ENCODE measurements around the gene TADA2B. TPM values are rescaled to one million over a fixed set of nuclear protein-coding genes. Genes with fewer than 3 reads are reported as not detected.

The TADA2B gene
- total RNA-seq, 1 donor from 2014 or later: 19.8 TPM

- Histone ChIP-seq H3K27me3 (ENCODE audit: insufficient read depth, low read length) (no peaks in the 10 kb centered on the region), H2AFZ (ENCODE audit: low read depth, low read length) (no peak overlapping the region), H3K9ac (ENCODE audit: low read length) (no peak overlapping the region), H3K79me2 (ENCODE audit: insufficient read depth, low read length) (peaks cover 54% of the 10 kb centered on the region), H3K36me3 (ENCODE audit: insufficient read depth, low read length) (peaks cover 11% of the 10 kb centered on the region), H3K27ac (ENCODE audit: low read depth, low read length) (no peak overlapping the region), H4K20me1 (ENCODE audit: insufficient read depth, low read length) (peaks cover 71% of the 10 kb centered on the region), H3K4me2 (ENCODE audit: low read length) (no peak overlapping the region), H3K4me3 (ENCODE audit: insufficient read depth, low read depth, low read length) (no peak overlapping the region), H3K9me3 (ENCODE audit: insufficient read depth, low read depth, low read length) (no peaks in the 10 kb centered on the region), H3K4me1 (ENCODE audit: insufficient read depth, low read length) (peaks cover 2% of the 10 kb centered on the region)
- H3K4me1 Mint-ChIP-seq (ENCODE audit: low read depth, unreplicated experiment): peaks cover 12% of the 10 kb centered on the region
- no peaks in the 10 kb centered on the region for H3K27me3 Mint-ChIP-seq (ENCODE audit: low read depth, unreplicated experiment)
- no peak overlapping the region for H3K4me3 Mint-ChIP-seq (ENCODE audit: unreplicated experiment)
- H3K27ac Mint-ChIP-seq (ENCODE audit: unreplicated experiment): no peak overlapping the region
- TF ChIP-seq, protein P1, sequence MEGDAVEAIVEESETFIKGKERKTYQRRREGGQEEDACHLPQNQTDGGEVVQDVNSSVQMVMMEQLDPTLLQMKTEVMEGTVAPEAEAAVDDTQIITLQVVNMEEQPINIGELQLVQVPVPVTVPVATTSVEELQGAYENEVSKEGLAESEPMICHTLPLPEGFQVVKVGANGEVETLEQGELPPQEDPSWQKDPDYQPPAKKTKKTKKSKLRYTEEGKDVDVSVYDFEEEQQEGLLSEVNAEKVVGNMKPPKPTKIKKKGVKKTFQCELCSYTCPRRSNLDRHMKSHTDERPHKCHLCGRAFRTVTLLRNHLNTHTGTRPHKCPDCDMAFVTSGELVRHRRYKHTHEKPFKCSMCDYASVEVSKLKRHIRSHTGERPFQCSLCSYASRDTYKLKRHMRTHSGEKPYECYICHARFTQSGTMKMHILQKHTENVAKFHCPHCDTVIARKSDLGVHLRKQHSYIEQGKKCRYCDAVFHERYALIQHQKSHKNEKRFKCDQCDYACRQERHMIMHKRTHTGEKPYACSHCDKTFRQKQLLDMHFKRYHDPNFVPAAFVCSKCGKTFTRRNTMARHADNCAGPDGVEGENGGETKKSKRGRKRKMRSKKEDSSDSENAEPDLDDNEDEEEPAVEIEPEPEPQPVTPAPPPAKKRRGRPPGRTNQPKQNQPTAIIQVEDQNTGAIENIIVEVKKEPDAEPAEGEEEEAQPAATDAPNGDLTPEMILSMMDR (IDR thresholded peaks at IDR 0.05; ENCODE audit: insufficient read depth, low read depth, low read length): no peak
- TF ChIP-seq EZH2 (IDR thresholded peaks at IDR 0.05; ENCODE audit: insufficient read depth, low read length): no peak
- DNase-seq (ENCODE audit: low read depth) (no peak), FAIRE-seq (no peak)
- no peaks in the 10 kb centered on the region for H3K9me3 Mint-ChIP-seq (ENCODE audit: unreplicated experiment)
- H3K36me3 Mint-ChIP-seq (ENCODE audit: low read depth, unreplicated experiment): peaks cover 9% of the 10 kb centered on the region
Measured at GRCh38 chr4:7054106-7054880, 11.1 kb downstream of the TADA2B start.

GRCh38 chr4:7055111-7055989 lies 12.2 kb downstream of the TADA2B start:
- Histone ChIP-seq H3K9me3 (ENCODE audit: insufficient read depth, low read depth, low read length) (no peaks in the 10 kb centered on the region), H2AFZ (ENCODE audit: low read depth, low read length) (no peak overlapping the region), H4K20me1 (ENCODE audit: insufficient read depth, low read length) (peaks cover 65% of the 10 kb centered on the region), H3K27ac (ENCODE audit: low read depth, low read length) (no peak overlapping the region), H3K36me3 (ENCODE audit: insufficient read depth, low read length) (peaks cover 19% of the 10 kb centered on the region), H3K9ac (ENCODE audit: low read length) (no peak overlapping the region), H3K4me1 (ENCODE audit: insufficient read depth, low read length) (peaks cover 2% of the 10 kb centered on the region), H3K79me2 (ENCODE audit: insufficient read depth, low read length) (peaks cover 43% of the 10 kb centered on the region), H3K27me3 (ENCODE audit: insufficient read depth, low read length) (no peaks in the 10 kb centered on the region), H3K4me3 (ENCODE audit: insufficient read depth, low read depth, low read length) (no peak overlapping the region), H3K4me2 (ENCODE audit: low read length) (no peak overlapping the region)
- FAIRE-seq: no peak
- Mint-ChIP-seq H3K27me3 (ENCODE audit: low read depth, unreplicated experiment) (no peaks in the 10 kb centered on the region), H3K36me3 (ENCODE audit: low read depth, unreplicated experiment) (peaks cover 9% of the 10 kb centered on the region), H3K27ac (ENCODE audit: unreplicated experiment) (no peak overlapping the region), H3K9me3 (ENCODE audit: unreplicated experiment) (no peaks in the 10 kb centered on the region), H3K4me3 (ENCODE audit: unreplicated experiment) (no peak overlapping the region), H3K4me1 (ENCODE audit: low read depth, unreplicated experiment) (peaks cover 12% of the 10 kb centered on the region)
- TF ChIP-seq, protein P1 (IDR thresholded peaks at IDR 0.05; ENCODE audit: insufficient read depth, low read depth, low read length): no peak
- TF ChIP-seq EZH2 (IDR thresholded peaks at IDR 0.05; ENCODE audit: insufficient read depth, low read length): no peak
- no peak for DNase-seq (ENCODE audit: low read depth)

Data from astrocyte (in vitro differentiated cells and primary cell).